ACC112 (cell line): Measurements from ENCODE around the gene ZNF292.
"Not testable (repeated sequence)": the region's sequence is repeated elsewhere in the genome, so short reads cannot be mapped to it uniquely, and the experiment has no call there.

Experiments used
- H2AFZ ChIP-seq: fragments of 200-600 bp; sonication (generic); one replicate; pipeline ENCODE4 v1.6.0; 2017; ENCODE audit warnings: antibody characterized with exemption, low read length; ENCODE audit not compliant: unreplicated experiment
- H3K27ac ChIP-seq: fragments of 200-600 bp; sonication (generic); 2 replicates; pipeline ENCODE4 v1.5.1; 2014; ENCODE audit warnings: low read depth, mild to moderate bottlenecking, antibody characterized with exemption, low read length, moderate library complexity
- H3K27me3 ChIP-seq: fragments of 200-600 bp; sonication (generic); 2 replicates; pipeline ENCODE4 v1.6.1; 2014; ENCODE audit warnings: mild to moderate bottlenecking, antibody characterized with exemption, low read length, moderate library complexity, mixed read lengths; ENCODE audit not compliant: insufficient read depth
- H3K36me3 ChIP-seq: fragments of 200-600 bp; sonication (generic); 2 replicates; pipeline ENCODE4 v1.6.1; 2016; ENCODE audit warnings: mild to moderate bottlenecking, antibody characterized with exemption, low read length, moderate library complexity, mixed read lengths; ENCODE audit not compliant: insufficient read depth
- H3K4me1 ChIP-seq: fragments of 200-600 bp; sonication (generic); one replicate; pipeline ENCODE4 v1.6.1; 2016; ENCODE audit warnings: low read length, mixed read lengths; ENCODE audit not compliant: insufficient read depth, unreplicated experiment, control insufficient read depth
- H3K4me3 ChIP-seq: fragments of 200-600 bp; sonication (generic); 2 replicates; pipeline ENCODE4 v1.5.1; 2014; ENCODE audit warnings: mild to moderate bottlenecking, low read depth, low read length
- H3K79me2 ChIP-seq: fragments of 200-600 bp; sonication (generic); one replicate; pipeline ENCODE4 v1.6.0; 2016; ENCODE audit warnings: low read length; ENCODE audit not compliant: control insufficient read depth, unreplicated experiment, insufficient read depth

The ZNF292 gene

DNA sequence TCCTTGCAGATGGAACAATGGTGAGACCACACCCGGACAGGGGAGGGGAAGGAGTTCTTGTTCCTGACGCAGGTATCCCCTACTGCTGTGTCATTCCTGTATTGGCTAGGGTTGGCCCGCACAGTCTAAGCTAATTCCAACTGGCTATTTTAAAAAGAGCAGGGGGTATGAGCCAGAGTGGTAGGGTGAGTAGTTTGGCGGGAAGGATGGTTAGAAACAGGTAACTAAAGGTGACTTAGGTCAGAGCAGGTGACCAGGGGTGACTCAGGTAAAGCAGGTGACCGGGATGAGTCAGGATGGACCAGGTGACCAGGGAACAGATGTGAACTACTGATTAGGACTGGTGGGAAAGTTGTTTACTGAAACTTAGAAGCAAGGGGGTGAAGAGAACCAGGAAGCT, 58.0 kb downstream of the ZNF292 start:
- no peak overlapping the region for H2AFZ ChIP-seq
- H3K27ac ChIP-seq: no peak overlapping the region
- peaks cover 8% of the 10 kb centered on the region; the same call in 1 of the 2 replicates for H3K36me3 ChIP-seq
- peaks cover 56% of the 10 kb centered on the region for H3K79me2 ChIP-seq
- no peak overlapping the region for H3K4me3 ChIP-seq
- H3K27me3 ChIP-seq: no peaks in the 10 kb centered on the region
- no peaks in the 10 kb centered on the region for H3K4me1 ChIP-seq

DNA sequence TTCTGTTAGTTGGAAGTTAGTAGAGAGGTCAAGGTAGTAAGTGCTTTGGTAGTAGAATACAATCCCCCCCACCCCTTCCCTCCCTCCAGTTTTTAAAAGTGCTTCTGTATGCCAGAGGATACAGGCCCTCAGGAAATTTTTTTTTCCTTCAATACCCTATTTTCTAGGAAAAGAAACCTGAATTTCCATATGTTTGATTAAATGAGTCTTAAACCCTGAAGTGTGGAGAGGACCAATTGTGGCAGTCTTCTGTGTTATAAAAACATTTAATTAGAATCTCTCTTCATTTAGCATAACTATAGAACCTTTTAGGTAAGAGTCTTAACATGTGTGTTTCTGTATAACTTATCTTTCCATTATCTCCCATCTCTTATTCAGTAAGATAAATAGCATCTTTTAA, 59.5 kb downstream of the ZNF292 start:
- H3K79me2 ChIP-seq: peaks cover 45% of the 10 kb centered on the region
- no peak overlapping the region for H3K4me3 ChIP-seq
- H3K4me1 ChIP-seq: no peaks in the 10 kb centered on the region
- no peaks in the 10 kb centered on the region for H3K27me3 ChIP-seq
- no peak overlapping the region for H3K27ac ChIP-seq
- peaks cover 14% of the 10 kb centered on the region; the same call in 1 of the 2 replicates for H3K36me3 ChIP-seq
- H2AFZ ChIP-seq: no peak overlapping the region

DNA sequence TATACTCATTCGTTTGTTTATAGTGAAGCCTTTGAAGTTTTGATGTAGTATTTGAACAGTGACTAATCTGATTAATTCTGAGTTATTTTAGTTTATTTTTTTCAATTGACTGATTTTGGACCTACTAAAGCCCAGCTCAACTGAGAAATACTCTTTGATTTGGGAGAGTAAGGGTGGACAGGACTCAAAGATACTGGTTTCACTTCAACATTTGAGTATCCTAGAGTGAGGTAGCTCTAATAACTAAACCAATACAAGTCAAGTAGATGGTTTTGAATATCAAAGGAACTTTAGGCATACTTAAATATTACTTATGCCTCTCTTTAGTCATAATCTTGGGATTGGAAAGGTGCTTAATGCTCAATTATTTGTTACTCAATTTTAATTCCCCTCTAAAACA, 65.6 kb downstream of the ZNF292 start:
- no peaks in the 10 kb centered on the region for H3K27me3 ChIP-seq
- no peak overlapping the region for H3K27ac ChIP-seq
- no peak overlapping the region for H3K4me3 ChIP-seq
- H2AFZ ChIP-seq: no peak overlapping the region
- peaks cover 33% of the 10 kb centered on the region for H3K36me3 ChIP-seq
- peaks cover 4% of the 10 kb centered on the region for H3K79me2 ChIP-seq
- H3K4me1 ChIP-seq: no peaks in the 10 kb centered on the region

DNA sequence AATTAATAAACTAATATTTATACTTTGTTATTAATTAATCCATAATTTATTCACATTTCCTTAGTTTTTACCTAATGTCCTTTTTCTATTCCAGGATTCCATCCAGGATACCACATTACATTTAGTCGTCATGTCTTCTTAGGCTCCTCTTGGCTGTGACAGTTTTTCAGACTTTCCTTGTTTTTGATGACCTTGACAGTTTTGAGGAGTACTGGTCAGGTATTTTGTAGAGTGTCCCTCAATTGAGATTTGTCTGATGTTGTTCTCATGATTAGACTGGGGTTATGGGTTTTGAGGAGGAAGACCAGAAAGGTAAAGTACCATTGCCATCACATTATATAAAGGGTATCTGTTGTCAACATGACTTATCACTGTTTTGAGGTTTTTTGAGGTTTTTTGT, 67.3 kb downstream of the ZNF292 start:
- H3K36me3 ChIP-seq: peaks cover 29% of the 10 kb centered on the region
- no peaks in the 10 kb centered on the region for H3K27me3 ChIP-seq
- H3K4me3 ChIP-seq: no peak overlapping the region
- H2AFZ ChIP-seq: no peak overlapping the region
- H3K4me1 ChIP-seq: no peaks in the 10 kb centered on the region
- no peak overlapping the region for H3K27ac ChIP-seq
- H3K79me2 ChIP-seq: peaks cover 4% of the 10 kb centered on the region

DNA sequence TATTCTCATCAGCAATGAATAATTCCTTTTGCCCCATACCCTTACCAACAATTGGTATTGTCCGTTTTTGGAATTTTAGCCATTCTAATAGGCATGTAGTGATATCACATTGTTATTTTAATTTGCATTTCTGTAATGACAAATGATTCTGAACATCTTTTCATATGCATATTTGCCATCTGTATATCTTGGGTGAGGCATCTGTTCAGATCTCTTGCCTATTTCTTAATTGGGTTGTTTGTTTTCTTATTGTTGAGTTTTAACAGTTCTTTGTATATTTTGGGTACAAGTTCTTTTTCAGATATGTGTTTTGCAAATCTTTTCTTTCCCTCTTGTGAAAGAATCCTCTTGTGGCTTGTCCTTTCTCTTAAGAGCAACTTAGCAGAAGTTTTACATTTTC, 69.6 kb downstream of the ZNF292 start:
- Histone ChIP-seq H3K27ac (no peak overlapping the region), H3K4me1 (no peaks in the 10 kb centered on the region), H3K4me3 (no peak overlapping the region), H3K36me3 (peaks cover 33% of the 10 kb centered on the region), H3K79me2 (peaks cover 7% of the 10 kb centered on the region), H3K27me3 (no peaks in the 10 kb centered on the region), H2AFZ (no peak overlapping the region)

DNA sequence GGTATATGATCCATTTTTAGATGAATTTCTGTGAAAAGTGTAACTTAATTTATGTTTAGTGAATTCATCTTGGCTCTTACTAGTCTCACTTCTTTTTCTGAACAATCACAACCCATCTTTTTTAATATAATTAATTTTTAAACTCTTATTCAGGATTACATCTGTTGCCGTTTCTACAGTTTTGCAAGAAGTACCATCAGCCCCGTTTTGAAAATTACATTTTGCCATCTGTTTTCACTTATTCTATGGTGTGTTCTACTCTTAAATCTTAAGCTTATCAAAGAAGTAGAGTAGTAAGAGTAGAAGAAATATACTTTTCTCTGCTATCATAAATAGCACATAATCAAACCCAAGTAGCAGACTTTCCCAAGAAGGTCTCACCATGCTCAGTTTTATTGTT, 70.1 kb downstream of the ZNF292 start:
- Histone ChIP-seq H3K27ac (no peak overlapping the region), H3K79me2 (peaks cover 7% of the 10 kb centered on the region), H3K4me3 (no peak overlapping the region), H3K27me3 (no peaks in the 10 kb centered on the region), H2AFZ (no peak overlapping the region), H3K36me3 (peaks cover 33% of the 10 kb centered on the region), H3K4me1 (no peaks in the 10 kb centered on the region)

DNA sequence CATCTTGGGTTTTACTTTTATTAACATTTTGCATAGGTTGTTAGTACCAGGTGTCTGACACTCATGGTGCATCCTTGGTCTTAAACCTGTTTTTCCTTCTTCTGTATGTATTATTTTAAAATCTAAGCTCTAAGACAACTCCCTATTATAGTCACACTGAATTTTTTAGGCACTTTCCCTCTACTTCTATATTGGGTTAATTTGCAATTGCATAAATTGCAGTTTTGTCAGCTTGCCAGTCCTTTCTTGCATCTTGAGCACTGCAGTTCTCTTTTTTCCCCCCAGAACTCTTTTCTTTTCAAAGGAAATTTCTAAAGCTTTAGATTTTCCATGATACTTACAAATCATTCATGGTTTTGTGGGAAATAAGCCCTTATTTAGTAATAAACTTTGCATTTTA, 70.6 kb downstream of the ZNF292 start:
- Histone ChIP-seq H3K79me2 (peaks cover 3% of the 10 kb centered on the region), H3K27ac (no peak overlapping the region), H3K36me3 (peaks cover 33% of the 10 kb centered on the region), H3K4me3 (no peak overlapping the region), H3K27me3 (no peaks in the 10 kb centered on the region), H3K4me1 (no peaks in the 10 kb centered on the region), H2AFZ (no peak overlapping the region)

DNA sequence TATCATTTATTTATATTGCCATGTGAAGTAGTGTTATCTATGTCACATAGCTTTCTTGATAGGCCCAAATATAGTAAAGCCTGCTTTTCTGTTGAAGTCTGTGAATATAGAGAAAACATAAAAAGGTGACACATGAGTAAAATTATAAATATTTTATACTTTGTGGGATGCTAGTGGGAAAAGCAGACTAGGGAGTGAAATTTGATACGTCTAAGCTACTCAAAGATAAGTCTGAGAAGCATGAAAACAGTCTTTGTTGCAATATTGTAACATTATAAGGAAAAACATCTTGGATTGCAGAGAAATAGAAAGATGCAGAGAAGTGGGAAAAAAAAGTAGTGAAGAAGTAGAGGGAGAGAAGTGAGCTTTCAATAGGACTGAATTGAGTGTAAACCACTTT, 75.4 kb downstream of the ZNF292 start:
- no peaks in the 10 kb centered on the region for H3K4me1 ChIP-seq
- H3K79me2 ChIP-seq: peaks cover 7% of the 10 kb centered on the region
- no peak overlapping the region for H2AFZ ChIP-seq
- H3K36me3 ChIP-seq: peaks cover 21% of the 10 kb centered on the region
- no peak overlapping the region for H3K27ac ChIP-seq
- H3K4me3 ChIP-seq: no peak overlapping the region
- H3K27me3 ChIP-seq: no peaks in the 10 kb centered on the region

DNA sequence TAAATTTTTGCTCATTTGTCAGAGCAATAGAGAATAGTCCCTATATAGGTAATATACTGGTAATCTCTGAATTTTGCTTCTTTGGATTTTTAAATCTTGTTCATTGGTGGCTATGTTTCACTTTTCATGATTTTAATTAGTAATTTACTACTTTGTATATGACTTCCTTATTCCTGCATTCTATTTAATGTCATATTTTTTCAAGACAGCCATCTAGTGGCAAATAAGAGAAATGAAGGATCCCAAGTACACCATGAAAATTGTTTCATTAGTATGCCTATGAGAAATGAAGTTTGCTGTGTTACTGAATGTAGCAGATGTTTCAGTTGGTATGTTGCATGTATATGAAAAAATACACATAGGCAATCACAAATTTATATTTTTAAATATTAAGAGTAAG, 82.4 kb downstream of the ZNF292 start:
- H3K36me3 ChIP-seq: peaks cover 12% of the 10 kb centered on the region
- H3K4me1 ChIP-seq: no peaks in the 10 kb centered on the region
- H3K4me3 ChIP-seq: no peak overlapping the region
- no peaks in the 10 kb centered on the region for H3K27me3 ChIP-seq
- H3K79me2 ChIP-seq: peaks cover 5% of the 10 kb centered on the region
- no peak overlapping the region for H2AFZ ChIP-seq
- no peak overlapping the region for H3K27ac ChIP-seq

DNA sequence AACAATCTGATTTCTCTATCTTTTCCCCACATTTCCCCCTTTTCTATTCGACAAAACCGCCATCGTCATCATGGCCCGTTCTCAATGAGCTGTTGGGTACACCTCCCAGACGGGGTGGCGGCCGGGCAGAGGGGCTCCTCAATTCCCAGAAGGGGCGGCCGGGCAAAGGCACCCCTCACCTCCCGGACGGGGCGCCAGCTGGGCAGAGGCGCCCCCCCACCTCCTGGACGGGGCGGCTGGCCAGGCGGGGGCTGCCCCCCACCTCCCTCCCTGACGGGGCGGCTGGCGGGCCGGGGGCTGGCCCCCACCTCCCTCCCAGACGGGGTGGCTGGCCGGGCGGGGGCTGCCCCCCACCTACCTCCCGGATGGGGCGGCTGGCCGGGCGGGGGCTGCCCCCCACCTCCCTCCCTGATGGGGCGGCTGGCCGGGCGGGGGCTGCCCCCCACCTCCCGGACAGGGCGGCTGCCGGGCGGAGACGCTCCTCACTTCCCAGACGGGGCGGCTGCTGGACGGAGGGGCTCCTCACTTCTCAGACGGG, 83.8 kb downstream of the ZNF292 start:
- H3K4me1 ChIP-seq, H3K4me3 ChIP-seq, H3K27me3 ChIP-seq, H3K79me2 ChIP-seq, H3K27ac ChIP-seq, H2AFZ ChIP-seq: not testable (repeated sequence)
- peaks cover 13% of the 10 kb centered on the region for H3K36me3 ChIP-seq

DNA sequence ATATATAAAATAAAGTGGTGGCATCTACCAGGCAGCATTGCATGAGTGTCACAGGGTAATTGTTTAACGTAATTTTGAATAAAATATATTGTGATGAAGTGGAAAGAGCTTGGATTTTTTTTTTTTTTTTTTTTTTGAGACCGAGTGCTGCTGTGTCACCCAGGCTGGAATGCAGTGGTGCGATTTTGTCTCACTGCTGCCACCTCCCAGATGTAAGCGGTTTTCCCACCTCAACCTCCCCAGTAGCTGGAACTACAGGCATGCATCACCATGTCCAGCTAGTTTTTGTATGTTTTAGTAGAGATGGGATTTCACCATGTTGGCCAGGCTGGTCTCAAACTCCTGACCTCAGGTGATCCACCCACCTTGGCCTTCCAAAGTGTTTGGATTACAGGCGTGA, 85.9 kb downstream of the ZNF292 start:
- H3K4me3 ChIP-seq: no peak overlapping the region
- H3K27me3 ChIP-seq: no peaks in the 10 kb centered on the region
- H3K36me3 ChIP-seq: peaks cover 16% of the 10 kb centered on the region
- no peak overlapping the region for H2AFZ ChIP-seq
- peaks cover 8% of the 10 kb centered on the region for H3K4me1 ChIP-seq
- H3K27ac ChIP-seq: no peak overlapping the region
- H3K79me2 ChIP-seq: peaks cover 5% of the 10 kb centered on the region
